ENCODE data around the gene TOX2.

The TOX2 gene

GRCh38 chr20:43961116-43961515 is 46.5 kb downstream of the TOX2 start:
- no peaks in the 10 kb centered on the region for H3K27me3 ChIP-seq (ENCODE audit: control insufficient read depth, insufficient read depth, low read length)
- peaks cover 15% of the 10 kb centered on the region for H3K4me1 ChIP-seq
- no peak overlapping the region for H2AFZ ChIP-seq
- H3K9me3 ChIP-seq (ENCODE audit: control insufficient read depth, low read length) = no peaks in the 10 kb centered on the region
- no peak overlapping the region for H3K4me2 ChIP-seq (ENCODE audit: low read length)
- no peaks in the 10 kb centered on the region for H3K79me2 ChIP-seq
- H3K36me3 ChIP-seq (ENCODE audit: control insufficient read depth, insufficient read depth, low read length) = no peaks in the 10 kb centered on the region
- no peak overlapping the region for H3K4me3 ChIP-seq (ENCODE audit: low read depth, low read length)
- no peak overlapping the region for H3K9ac ChIP-seq
- no peak for TF ChIP-seq CTCF (IDR thresholded peaks at IDR 0.05)
- no peak overlapping the region for H3K27ac ChIP-seq

- no peaks in the 10 kb centered on the region for H3K36me3 ChIP-seq (ENCODE audit: control insufficient read depth, insufficient read depth, low read length)
- H3K4me2 ChIP-seq (ENCODE audit: low read length) = no peak overlapping the region
- H3K79me2 ChIP-seq = no peaks in the 10 kb centered on the region
- no peak overlapping the region for H3K4me3 ChIP-seq (ENCODE audit: low read depth, low read length)
- no peak for TF ChIP-seq CTCF (IDR thresholded peaks at IDR 0.05)
- H3K9ac ChIP-seq = no peak overlapping the region
- peaks cover 15% of the 10 kb centered on the region for H3K4me1 ChIP-seq
- H3K9me3 ChIP-seq (ENCODE audit: control insufficient read depth, low read length) = no peaks in the 10 kb centered on the region
- no peak overlapping the region for H2AFZ ChIP-seq
- no peaks in the 10 kb centered on the region for H3K27me3 ChIP-seq (ENCODE audit: control insufficient read depth, insufficient read depth, low read length)
- H3K27ac ChIP-seq = no peak overlapping the region
These were observed 47.2 kb downstream of the TOX2 start for GRCh38 chr20:43961541-43962471.

- no peak overlapping the region for H2AFZ ChIP-seq
- H3K27ac ChIP-seq = no peak overlapping the region
- H3K9me3 ChIP-seq (ENCODE audit: control insufficient read depth, low read length) = no peaks in the 10 kb centered on the region
- no peak overlapping the region for H3K9ac ChIP-seq
- peaks cover 15% of the 10 kb centered on the region for H3K4me1 ChIP-seq
- TF ChIP-seq CTCF (IDR thresholded peaks at IDR 0.05) = no peak
- H3K27me3 ChIP-seq (ENCODE audit: control insufficient read depth, insufficient read depth, low read length) = no peaks in the 10 kb centered on the region
- no peak overlapping the region for H3K4me3 ChIP-seq (ENCODE audit: low read depth, low read length)
- H3K36me3 ChIP-seq (ENCODE audit: control insufficient read depth, insufficient read depth, low read length) = no peaks in the 10 kb centered on the region
- H3K4me2 ChIP-seq (ENCODE audit: low read length) = no peak overlapping the region
- no peaks in the 10 kb centered on the region for H3K79me2 ChIP-seq
These were observed 47.9 kb downstream of the TOX2 start for GRCh38 chr20:43962530-43962929.

- Histone ChIP-seq H3K4me2 (ENCODE audit: low read length) (no peak overlapping the region), H3K4me1 (peaks cover 15% of the 10 kb centered on the region), H3K27me3 (ENCODE audit: control insufficient read depth, insufficient read depth, low read length) (no peaks in the 10 kb centered on the region), H2AFZ (no peak overlapping the region), H3K79me2 (no peaks in the 10 kb centered on the region), H3K9me3 (ENCODE audit: control insufficient read depth, low read length) (no peaks in the 10 kb centered on the region), H3K9ac (no peak overlapping the region), H3K4me3 (ENCODE audit: low read depth, low read length) (no peak overlapping the region), H3K36me3 (ENCODE audit: control insufficient read depth, insufficient read depth, low read length) (no peaks in the 10 kb centered on the region), H3K27ac (no peak overlapping the region)
- TF ChIP-seq CTCF (IDR thresholded peaks at IDR 0.05) = no peak
These were observed 48.6 kb downstream of the TOX2 start for GRCh38 chr20:43963233-43963632.

Data from parathyroid adenoma (tissue), 2 donors.